ENCODE data around the gene SLC28A3.

The SLC28A3 gene

DNA sequence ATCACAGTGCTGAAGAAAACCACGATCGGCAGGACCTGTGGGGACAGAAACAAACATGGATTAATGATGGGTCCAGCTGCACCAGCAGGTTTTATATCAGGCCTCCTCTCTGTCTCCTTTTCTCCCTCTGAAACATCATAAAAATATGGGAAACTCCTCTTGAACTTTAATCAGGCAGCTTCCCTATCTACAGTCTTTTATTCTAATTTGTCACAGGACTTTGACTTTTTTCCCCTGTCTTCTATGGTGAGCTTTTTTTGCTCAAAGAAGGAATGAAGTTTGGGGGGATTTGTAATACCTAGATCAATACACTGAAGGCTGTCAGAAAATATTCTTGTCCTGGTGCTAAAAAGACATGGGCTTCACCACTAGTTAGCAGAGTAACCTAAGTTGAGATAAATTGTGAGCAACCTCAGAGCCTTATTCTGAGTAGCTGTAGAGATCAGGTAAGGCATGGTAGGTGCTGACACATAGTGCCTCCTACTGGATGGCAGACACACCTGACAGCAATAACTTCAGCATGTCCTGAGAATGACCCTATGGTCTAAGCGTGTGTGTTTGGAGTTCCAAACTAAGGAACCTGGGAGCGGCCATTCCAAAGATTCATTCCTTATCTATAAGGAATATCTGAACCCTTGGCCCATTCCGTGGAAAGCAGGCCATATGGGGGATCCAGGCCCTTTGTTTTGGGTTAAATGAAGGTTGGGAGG, 46.2 kb downstream of the SLC28A3 start:
- no peak for DNase-seq

DNA sequence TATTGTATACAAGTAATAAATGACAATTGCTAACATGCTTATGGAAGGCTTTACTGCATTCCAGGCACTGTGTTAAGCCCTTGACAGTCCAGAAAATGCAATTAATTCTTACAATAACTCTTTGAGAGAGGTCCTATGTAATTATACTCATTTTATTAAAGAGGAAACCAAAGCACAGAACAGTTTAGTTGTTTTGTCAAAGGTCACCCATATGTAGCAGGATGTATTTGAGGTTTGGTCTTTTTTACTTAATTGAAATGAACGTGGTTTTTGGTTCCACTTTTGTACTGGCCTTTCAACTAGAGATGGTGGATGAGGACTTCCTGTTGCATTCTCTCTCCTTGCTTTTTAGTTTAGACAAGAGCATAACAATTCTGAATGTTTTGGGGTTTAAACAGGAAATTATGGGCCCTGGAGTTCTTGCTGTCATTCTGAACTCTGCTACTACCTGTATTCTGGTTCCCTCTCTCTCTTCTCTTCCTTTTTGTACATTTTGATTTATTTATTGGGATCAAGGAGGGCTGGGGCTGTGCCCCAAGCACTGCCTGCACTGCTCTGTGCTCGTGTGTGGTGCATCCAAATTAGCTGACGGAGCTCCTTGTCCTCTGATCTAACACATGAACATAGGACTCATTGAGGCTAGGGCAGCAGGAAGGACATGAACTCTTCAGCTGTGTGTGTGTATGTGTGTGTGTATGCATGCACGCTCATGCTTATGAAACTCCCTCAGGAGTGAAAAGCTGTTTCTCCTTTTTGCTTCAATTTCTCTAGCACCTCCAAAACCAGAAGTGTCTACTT, 47.4 kb downstream of the SLC28A3 start:
- no peak for DNase-seq

DNA sequence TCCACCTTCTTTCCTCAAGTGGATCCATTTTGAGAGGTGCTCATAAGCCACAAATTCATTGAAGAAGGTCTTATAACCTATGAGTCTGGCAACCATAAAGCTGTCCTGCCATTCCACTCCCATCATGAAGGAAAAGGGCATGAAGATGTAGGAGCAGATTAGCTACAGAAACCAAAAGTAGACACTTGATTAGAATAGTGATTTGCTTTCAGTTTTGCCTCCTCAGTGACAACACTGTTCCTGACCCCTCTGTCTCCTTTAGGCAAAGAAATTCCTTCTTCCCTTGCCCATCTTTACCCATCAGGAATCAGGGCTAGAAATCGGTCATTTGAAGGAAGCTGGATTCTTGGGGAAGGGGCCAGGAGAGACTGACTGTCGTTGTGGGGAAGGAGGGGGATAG, 55.2 kb downstream of the SLC28A3 start:
- no peak for DNase-seq

DNA sequence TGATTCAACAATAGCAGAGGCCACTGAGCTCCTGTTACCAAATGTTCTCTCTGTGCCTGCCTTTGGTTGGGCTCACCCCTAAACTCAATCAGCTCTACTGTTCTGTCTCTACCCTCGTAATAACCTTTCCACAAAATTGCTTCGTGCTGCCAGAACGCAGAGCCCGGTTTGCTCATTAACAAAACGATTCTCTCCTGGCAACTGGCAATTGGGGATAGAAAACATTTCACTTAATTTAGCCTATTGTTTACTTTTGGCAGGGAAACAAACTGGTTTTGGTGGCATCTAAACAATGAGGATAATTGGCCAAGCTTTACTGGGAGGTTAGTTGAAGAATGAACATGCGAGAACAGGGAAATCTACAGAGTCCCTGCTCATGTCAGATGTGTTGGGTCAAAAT, 56.6 kb downstream of the SLC28A3 start:
- no peak for DNase-seq

DNA sequence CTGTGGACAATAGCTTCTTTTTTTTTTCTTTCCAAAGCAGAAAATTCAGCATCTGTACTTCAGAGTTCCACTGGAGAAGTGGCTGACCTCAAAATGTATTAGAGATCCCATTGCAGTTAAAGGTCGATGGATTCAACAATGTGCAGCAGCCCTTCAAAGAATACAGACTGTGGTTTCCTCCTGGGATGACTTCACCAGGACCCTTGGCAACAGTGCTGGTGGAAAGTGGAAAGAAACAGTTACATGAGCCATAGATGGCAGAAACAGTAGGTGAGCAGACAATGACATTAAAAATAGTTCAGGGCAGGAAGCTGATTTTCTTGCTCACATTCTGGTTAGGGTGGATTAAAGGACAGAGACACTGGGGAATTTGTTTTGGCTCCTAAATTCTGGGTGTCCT, 62.4 kb downstream of the SLC28A3 start:
- no peak for DNase-seq

DNA sequence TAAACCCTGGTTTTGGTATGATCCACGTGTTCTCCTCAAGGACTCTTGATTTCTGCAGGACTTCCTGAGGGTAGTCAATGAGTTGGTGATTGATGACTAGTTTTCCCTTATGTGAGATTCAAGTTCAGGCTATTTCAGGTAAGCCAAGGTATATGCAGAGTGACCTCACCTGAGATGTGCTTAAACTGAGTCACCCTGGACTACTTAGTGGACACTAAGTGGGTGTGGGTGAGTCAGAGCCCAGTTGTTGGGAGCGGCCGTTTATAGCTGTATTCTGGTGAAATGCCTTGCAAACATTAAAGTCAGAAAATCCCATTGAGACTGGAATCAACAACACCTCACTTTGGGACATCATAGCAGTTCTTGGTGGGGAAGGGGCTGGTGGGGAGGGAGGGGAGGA, 62.9 kb downstream of the SLC28A3 start:
- no peak for DNase-seq

DNA sequence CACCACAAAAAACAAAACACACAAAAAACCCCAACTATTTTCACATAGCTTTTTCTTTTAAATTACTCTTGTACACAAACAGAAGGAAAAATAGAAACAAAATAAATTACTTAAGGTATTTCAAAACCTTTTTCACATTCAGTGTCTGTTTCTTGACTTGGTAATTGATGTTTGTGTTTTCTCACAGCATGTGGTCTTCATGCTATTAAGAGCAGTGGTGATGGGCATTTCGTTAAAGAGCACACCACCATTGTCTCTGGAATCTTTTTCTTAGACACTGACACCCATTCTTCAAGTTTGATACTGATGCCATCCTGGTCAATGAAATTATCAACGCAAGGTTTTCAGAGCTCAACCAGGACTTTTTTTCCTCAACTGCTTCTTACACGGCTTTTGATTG, 63.8 kb downstream of the SLC28A3 start:
- DNase-seq: no peak

DNA sequence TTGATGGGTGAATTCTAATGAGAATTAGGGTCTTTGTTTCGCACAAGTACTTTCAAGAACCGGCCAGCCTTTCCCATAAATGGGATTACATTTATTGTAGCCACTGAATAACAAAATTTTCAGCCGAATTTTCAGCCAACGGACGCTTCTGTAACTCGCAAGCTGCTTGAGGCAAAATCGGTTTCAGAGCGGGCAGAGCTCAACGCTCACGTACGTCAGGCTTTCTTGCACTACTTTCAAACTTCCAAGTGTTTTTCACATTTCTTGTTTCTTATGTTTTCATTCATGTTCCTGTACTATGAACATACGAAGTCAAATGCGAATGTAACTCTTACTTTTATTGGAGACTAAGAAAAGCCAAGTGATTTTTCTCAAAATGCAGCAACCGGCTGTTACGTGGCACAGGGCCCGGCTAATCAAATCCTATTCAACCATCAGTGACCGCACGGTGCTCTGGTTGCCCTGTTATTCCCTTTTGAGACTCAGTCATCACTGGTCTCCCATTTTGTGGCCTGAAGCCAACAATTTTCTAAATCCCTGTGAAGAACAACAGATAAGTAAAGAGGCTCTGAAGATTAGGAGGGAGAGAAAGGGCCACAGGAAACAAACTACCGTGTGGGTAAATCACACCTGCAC, 68.5 kb downstream of the SLC28A3 start:
- no peak for DNase-seq

DNA sequence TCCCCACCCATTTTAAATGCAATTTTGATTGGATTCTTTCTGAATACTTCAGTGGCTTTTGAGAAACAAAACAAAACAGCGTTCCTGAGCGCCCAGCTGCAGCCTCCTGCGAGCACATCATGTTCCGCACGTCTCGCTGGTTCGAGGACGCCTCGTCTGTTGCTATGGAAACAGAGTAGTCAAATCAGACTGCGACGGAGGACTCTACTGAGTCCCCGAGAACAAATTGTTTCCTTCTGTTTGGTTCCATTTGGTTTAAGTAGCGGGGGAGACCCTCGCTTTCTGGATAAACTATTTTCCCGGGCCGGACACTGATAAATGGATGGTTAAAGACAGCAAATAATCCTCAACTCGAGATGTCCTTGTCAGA, 69.0 kb downstream of the SLC28A3 start:
- no peak for DNase-seq

DNA sequence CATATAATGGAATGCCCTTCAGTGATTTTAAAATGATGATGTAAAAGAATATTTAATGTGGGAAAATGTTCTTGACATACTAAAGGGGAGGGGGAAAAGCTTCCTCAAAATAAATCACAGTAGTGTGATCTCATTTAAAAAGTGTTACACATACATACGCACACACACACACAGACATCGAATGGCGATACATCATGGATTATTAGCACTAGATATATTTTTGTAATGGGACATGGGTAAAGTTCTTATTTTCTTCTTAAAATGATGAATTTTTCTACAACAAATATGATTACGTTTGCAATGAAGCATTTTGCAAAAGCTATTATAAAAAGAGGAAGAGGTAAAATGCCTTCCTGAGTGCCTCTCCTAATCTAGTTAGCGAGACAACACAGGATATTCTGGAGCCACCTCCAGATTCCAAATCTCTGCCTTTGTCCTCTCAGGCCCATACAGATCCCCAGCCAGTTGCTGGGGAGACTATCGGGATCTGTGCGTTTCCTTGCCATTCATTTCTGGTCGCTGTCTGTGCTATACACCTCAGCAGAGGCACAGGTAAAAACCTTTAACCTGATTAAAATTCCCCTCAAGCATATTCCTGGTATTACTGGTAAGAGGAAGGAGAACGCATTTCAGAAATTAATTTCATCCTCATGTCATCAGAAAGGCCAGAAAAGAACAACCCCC, 69.6 kb downstream of the SLC28A3 start:
- DNase-seq: no peak

DNA sequence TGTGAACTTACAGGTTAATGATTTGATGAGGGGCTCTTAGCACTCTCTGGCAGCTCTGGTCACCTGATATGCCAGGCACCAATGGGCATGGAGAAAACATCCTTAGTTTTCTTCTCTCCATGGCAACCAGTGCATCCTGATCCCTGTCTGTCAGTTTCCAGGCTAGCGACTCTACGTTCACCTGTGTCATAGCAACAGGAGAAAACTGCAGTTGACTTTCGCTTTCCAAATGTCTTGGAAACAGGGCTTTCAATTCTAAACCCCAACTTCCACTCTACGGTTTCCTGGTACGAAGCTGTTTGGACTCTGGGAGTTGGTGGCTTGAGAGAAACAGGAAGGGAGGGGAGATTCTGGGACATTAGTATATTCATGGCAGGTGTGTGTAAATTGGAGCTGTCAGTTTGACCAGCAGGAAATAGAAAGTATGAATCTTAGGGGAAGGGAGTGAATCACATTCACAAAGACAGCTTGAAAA, 74.4 kb downstream of the SLC28A3 start:
- DNase-seq: no peak

DNA sequence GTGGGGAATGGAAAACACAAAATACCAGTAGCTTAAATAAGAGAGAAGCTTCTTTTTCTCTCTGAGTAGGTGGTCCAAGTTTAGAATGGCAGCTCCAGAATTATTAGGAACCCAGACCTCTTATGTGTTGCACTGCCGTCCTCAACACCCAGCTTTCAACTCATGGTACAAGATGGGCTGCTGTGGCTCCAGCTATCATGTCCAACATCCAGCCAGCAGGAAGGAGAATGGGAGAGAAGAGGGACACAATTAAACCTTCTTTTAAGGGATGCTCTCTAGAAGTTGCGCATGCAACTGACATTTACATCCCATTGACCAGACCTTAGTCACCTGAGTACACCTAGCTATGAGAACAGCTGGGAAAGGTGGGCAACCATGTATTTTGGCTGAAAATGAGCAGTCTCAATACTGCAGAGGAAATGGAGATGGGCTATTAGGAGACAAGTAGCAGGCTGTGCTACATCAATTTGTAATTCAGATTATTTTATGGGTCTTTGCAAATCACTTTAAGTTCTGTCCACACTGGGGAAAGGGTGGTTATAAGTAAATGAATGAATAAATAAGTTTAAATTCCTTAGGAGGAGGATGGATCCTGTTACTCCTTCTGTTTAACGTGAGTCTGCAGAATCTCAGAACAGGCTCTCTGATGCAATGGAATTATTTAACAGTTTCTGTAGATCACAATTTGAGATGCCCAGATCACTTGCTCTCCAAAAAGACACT, 76.1 kb downstream of the SLC28A3 start:
- DNase-seq: no peak

DNA sequence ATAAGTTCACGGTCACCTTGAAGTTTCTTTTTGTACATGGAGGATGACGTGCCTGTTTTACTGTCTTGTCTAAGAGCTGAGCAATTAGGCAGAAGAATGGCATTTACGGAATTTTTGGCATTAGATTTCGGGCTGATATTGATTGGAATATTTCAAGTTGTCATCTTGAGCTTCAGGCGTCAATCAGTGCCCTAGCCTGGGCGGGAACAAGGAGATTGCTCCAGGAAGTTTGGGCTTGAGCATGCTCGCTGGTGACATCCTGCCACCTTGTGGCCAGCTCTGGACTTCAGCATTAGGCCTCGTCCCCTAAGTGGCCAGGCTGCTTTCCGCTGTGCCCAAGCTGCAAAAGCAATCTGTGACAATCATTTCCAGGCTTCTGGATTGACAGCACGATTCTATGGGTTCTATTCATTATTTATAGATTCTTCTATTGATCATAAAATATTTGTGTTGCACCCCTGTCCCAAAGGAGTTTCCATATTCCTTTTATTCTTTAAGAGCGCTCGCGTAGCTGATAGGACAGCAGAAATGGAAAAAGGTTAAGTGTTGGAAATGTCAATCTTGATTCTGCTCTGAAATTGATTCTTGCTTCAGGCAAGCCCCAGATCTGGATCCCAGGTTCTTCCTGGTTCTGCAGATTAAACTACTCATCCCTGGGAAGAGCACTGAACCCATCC, 79.3 kb downstream of the SLC28A3 start:
- DNase-seq: peak; percentile 53

DNA sequence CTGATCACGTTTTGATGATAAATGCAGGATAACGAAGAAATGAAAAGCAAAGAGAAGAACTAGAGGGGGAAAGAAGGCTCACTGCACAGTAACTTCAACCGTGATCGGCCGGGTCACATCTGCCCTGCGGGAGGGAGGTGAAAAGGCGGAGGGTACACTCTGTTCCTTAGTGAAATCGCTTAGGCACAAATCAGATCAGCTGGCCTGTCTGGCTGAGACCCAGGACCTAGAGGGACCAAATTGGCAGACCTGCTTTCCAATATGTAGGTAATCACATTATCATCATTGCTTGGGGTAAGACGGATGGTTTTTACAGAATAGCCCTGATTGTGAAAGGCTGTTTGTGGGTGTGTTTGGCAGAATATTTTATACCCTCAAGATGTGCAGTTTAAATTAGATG, 82.2 kb downstream of the SLC28A3 start:
- no peak for DNase-seq

DNA sequence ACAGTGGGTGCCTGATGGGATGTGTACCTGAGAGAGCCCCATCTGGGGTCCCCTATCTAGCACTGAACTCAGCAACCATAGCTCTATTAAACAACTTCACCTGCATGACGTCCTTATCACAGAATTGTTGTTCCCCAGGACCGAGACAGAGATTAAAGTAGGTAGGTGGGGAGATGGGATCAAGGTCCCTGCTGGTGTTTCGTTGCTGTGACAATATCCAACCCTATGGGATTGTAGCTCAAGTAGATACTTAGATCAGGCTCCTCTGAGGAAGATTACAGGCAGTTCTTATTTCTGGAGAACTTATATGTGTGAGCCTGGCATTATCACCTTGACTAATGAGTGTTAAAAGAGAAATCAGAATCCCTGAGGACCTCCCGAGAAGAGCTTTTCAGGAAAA, 84.9 kb downstream of the SLC28A3 start:
- no peak for DNase-seq

DNA sequence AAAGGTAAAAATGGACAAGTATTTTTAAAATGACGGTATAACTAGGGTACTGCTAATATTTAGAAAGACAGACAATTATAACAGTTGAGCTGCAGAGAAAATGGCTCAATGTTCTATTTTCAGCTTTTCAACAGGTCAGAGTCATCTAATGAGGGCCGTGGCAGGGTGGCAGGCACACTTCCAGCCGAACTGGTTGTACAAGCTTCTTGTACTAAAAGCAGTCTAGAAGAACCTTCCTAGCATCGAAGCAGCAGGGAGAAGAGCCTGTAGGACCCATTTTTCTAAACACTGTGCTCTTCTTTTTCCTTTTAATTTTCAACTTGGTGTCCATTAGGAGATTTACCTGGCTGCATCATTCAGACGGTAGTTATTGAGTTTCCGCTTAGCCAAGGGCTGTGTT, 85.6 kb downstream of the SLC28A3 start:
- DNase-seq: no peak

DNA sequence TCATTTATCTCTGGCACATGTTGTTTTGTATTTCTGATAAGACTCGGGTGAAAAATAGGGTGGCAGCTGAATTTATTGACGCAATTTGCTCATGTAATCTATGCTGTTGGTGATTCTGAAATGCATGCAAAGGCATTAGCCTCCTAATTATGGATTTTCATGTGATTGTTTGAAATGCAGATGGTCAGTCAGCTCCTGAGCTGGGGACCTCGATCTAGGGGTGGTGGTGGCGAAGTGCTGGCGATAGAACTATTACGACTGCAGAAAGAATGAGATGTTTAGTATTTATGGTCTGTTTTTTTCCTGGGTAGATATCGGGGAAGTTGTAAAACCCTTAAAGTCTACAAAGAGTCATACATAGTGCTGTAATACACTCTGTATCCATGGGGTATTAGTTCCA, 88.6 kb downstream of the SLC28A3 start:
- DNase-seq: no peak

DNA sequence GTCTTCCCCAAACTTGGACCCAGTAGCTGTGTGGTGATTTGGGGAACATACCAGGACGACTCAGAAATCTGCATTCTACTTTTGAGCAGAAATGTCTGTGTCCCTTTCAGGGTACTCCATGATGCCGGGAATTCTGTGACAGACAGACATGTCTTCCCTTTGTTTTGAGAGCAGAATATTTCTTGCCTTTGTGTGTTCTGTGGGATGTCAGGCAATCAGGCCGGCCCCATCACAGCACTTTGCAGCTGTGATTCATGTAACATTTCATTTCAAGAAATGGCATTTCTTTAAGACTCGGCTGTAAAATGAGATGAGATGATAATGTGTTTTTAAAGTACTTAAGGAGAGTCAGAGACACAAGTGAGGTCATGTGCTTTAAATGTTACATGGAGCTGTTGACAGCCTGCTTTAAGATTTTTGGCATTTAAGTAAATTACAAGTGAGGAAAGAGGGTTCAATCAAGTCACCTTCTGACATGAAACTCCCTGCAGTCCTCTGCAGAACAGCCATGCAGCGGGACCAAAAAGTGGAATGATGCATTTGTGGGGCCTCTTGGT, 98.7 kb downstream of the SLC28A3 start:
- DNase-seq: no peak

DNA sequence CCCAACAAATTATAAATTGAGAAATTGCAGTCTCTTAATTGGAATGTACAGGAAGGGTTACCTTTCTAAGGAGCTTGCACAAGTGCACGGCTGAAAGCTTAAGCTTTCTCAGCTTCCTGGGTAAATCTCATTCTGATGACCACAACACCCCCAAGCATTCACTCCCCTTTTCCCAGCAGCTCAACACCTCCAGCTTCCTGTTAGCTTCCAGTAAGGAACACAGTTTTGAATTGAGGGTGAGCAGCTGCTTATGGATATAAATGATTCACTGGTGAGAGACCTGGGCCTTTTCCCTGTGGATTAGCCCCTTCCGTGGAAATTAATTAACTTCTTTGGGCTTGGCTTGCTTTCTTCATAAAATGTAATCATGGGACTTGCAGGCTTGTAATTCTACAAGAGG, 101.2 kb downstream of the SLC28A3 start:
- no peak for DNase-seq

DNA sequence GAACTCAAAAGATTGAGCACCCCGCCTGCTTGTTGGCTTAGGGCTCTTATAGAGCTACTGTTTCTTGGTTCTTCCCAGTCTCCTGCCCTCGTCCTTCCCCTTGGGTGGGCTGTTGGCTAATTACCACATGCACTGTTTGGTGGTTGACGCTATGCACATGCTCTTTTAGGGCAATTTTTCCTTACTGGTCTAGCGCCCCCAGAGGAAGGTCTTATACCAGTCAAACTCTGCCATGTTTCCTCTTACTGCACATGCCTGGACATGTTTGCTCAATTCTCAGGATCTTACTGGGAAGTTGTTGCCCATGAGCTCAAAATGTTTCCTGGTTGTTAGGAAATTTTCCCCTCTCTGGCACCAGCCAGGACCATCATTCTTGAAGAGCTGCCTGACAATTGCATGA, 101.9 kb downstream of the SLC28A3 start:
- no peak for DNase-seq

DNA sequence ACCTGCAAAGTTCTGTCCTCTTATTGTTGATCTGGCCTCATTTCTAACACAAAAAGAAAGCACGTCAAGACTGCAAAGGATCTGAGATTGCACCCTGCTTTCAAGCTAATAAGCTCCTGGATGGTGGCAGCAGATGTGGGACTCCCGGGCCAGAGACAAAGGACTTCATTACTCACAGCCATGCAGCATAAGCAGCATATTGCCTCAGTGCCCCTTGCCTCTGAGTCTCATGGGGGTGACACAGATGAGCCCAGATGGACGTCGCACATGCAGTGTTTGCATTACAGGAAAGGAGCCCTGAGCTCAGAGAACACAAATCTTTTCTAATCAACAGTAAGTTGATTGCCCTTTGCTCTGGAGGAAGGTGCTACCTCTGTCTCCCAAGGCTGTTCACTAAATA, 105.0 kb downstream of the SLC28A3 start:
- DNase-seq: no peak

All from activated CD4-positive, CD25-positive, alpha-beta regulatory T cell treated with anti-CD3 and anti-CD28 coated beads, Interleukin-2, amount 50 U/mL, for 72 hours (primary cell).